Transverse colon (tissue), 4 donors: ENCODE measurements around the gene CNGA1. TPM values are rescaled to one million over a fixed set of nuclear protein-coding genes. Genes with fewer than 3 reads are reported as not detected.

Source experiments
- DNase-seq: peaks from one replicate; pipeline ENCODE4 v3.0.0-alpha.2; 2019
- H3K27ac ChIP-seq, 4 donors: fragments of 200-600 bp; sonication (generic); 2 replicates each; pipeline ENCODE4 v1.5.1; 2016 to 2018; ENCODE audit warnings: inconsistent platforms in 4 of 4
- H3K27me3 ChIP-seq: fragments of 200-600 bp; sonication (generic); 2 replicates; pipeline ENCODE4 v1.5.1; 2017; ENCODE audit warnings: inconsistent platforms
- H3K36me3 ChIP-seq, 4 donors: fragments of 200-600 bp; sonication (generic); 2 replicates each; pipeline ENCODE4 v1.5.1; 2017 to 2019; ENCODE audit warnings: inconsistent platforms in 4 of 4
- H3K4me1 ChIP-seq, 4 donors: fragments of 200-600 bp; sonication (generic); 2 replicates each; pipeline ENCODE4 v1.5.1; 2017 to 2020; ENCODE audit warnings: inconsistent platforms in 4 of 4
- H3K4me3 ChIP-seq, 4 donors: fragments of 200-600 bp; sonication (generic); 1 replicate in 1 of 4; 2 replicates in 3 of 4; pipeline versions ENCODE4 v1.5.1 to v1.6.1; 2017 to 2019; ENCODE audit warnings: inconsistent platforms in 4 of 4
- H3K9me3 ChIP-seq, 2 donors: fragments of 200-600 bp; sonication (generic); 2 replicates each; pipeline ENCODE4 v1.5.1; 2017 to 2019; ENCODE audit warnings: inconsistent platforms in 2 of 2
- EP300 ChIP-seq: sonication (generic); formaldehyde crosslinking; IDR thresholded peaks from one replicate; pipeline ENCODE4 v1.6.1; 2017; ENCODE audit warnings: antibody characterized with exemption, low read depth
- POLR2A ChIP-seq: fragments of 450-650 bp; IDR thresholded peaks from one replicate; pipeline ENCODE4 v1.6.1; 2016; ENCODE audit warnings: antibody characterized with exemption, mild to moderate bottlenecking, moderate library complexity
- POLR2AphosphoS5 ChIP-seq, 3 donors: sonication (generic); formaldehyde crosslinking; IDR thresholded peaks; one replicate each; pipeline ENCODE4 v1.6.1; 2016; ENCODE audit warnings: antibody characterized with exemption in 3 of 3
- WGBS, 2 donors: methylation state at CpG; one replicate each; pipeline ENCODE4 v1.1.5; 2018; ENCODE audit warnings: low coverage in 1 of 2; 5-methylcytosine and 5-hydroxymethylcytosine counted together
- in situ Hi-C, 4 donors: fragments of 200-750 bp; cut with MboI; loops; one replicate each; pipeline versions ENCODE4 v1.15.0 to v1.15.1; 2017; ENCODE audit warnings: low sequenced_read_pairs in 3 of 4, low pct_ligation_motif_present in 1 of 4, low pct_unique_long_range_greater_than_20kb in 1 of 4
- intact Hi-C: fragments of 100-400 bp; cut with DNase I; formaldehyde crosslinking; loops from one replicate; pipeline ENCODE4 v1.15.1; 2023; ENCODE audit warnings: low total_unique reads
- total RNA-seq, 4 donors: library from RNA; depleted of rRNA; stranded (reverse); fragments of >200 nt; gene quantifications; one replicate each; pipeline ENCODE4 v1.1.0, GENCODE V29; 2016
- TF ChIP-seq, protein P1 (sequence below), 5 experiments: fragments of 200-600 bp in 3 of 5; fragments of 450-650 bp in 2 of 5; sonication (generic) in 3 of 5; IDR thresholded peaks; 1 replicate in 2 of 5; 2 replicates in 3 of 5; pipeline ENCODE4 v1.5.1; 2016 to 2017; ENCODE audit warnings: antibody characterized with exemption in 5 of 5, inconsistent platforms in 3 of 5, mild to moderate bottlenecking in 2 of 5, moderate library complexity in 1 of 5

The CNGA1 gene
- total RNA-seq, 4 donors from 2014 or later, result 1.2 to 21.0 (median 15.0) TPM

DNA sequence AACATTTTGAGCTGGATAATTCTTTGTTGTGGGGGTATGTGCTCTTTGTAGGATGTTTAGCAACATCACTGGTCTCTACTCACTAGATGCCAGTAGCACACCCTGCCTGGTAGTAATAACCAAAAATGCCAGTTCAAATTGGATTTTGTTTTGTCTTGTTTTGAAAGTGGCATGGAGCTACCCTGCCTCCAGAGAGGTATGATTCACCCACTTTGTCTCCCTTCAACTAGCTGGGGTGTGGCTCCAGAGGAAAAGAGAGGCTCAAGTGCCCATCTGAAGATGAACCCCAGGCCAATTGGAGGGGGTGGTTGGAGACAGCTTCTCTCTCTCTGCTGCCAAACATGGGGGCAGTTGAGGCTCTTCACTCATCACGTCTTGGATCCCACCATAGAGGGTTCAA is 34.6 kb upstream of the CNGA1 start:
- no peak for DNase-seq
- intact Hi-C loops, result no loop called here
- H3K9me3 ChIP-seq, result no peaks in the 10 kb centered on the region
- H3K36me3 ChIP-seq, result no peaks in the 10 kb centered on the region
- H3K27me3 ChIP-seq, result peaks cover 9% of the 10 kb centered on the region
- no peak overlapping the region for H3K4me3 ChIP-seq
- H3K27ac ChIP-seq, result no peak overlapping the region
- in situ Hi-C loops, result no loop called here
- no peak for TF ChIP-seq POLR2A
- TF ChIP-seq, protein P1, sequence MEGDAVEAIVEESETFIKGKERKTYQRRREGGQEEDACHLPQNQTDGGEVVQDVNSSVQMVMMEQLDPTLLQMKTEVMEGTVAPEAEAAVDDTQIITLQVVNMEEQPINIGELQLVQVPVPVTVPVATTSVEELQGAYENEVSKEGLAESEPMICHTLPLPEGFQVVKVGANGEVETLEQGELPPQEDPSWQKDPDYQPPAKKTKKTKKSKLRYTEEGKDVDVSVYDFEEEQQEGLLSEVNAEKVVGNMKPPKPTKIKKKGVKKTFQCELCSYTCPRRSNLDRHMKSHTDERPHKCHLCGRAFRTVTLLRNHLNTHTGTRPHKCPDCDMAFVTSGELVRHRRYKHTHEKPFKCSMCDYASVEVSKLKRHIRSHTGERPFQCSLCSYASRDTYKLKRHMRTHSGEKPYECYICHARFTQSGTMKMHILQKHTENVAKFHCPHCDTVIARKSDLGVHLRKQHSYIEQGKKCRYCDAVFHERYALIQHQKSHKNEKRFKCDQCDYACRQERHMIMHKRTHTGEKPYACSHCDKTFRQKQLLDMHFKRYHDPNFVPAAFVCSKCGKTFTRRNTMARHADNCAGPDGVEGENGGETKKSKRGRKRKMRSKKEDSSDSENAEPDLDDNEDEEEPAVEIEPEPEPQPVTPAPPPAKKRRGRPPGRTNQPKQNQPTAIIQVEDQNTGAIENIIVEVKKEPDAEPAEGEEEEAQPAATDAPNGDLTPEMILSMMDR (IDR thresholded peaks at IDR 0.05), result no peak
- no peak for TF ChIP-seq POLR2AphosphoS5 (IDR thresholded peaks at IDR 0.05)
- no peak for TF ChIP-seq EP300
- peaks cover 0 to 17% (median 10%) of the 10 kb centered on the region in 4 donors for H3K4me1 ChIP-seq
- 88% methylated on average over 1 of the region's 1 CpG; no CpG with 5 or more reads in 1 of the 2 donors for WGBS, 2 donors

DNA sequence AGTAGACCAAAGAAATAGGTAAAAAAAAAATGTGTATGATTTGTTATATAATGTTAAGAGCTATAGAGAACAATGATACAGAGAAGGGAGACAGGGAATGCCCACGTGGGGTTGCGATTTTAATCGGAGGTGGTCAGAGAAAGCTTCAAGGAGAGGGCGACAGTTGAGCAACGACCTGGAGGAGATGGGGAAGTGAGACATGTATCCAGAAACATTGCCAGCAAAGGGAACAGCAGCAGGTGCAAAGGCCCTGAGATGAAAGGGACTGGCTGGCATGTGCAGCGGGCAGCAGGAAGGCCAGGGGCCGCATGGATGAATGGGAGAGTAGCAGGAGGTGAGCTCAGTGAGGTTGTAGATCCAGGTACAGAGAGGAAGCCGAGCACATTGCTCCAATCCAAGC is 33.0 kb upstream of the CNGA1 start:
- no peaks in the 10 kb centered on the region for H3K36me3 ChIP-seq
- peaks cover 0 to 17% (median 10%) of the 10 kb centered on the region in 4 donors for H3K4me1 ChIP-seq
- H3K27me3 ChIP-seq, result peaks cover 16% of the 10 kb centered on the region
- no peak overlapping the region for H3K4me3 ChIP-seq
- intact Hi-C loops, result no loop called here
- H3K9me3 ChIP-seq, result no peaks in the 10 kb centered on the region
- TF ChIP-seq, protein P1 (IDR thresholded peaks at IDR 0.05), result no peak
- TF ChIP-seq EP300, result no peak
- TF ChIP-seq POLR2AphosphoS5 (IDR thresholded peaks at IDR 0.05), result no peak
- no peak for TF ChIP-seq POLR2A
- 74 to 85% methylated on average over 8 of the region's 8 CpGs for WGBS, 2 donors
- in situ Hi-C loops, result no loop called here
- DNase-seq, result no peak
- H3K27ac ChIP-seq, result no peak overlapping the region

DNA sequence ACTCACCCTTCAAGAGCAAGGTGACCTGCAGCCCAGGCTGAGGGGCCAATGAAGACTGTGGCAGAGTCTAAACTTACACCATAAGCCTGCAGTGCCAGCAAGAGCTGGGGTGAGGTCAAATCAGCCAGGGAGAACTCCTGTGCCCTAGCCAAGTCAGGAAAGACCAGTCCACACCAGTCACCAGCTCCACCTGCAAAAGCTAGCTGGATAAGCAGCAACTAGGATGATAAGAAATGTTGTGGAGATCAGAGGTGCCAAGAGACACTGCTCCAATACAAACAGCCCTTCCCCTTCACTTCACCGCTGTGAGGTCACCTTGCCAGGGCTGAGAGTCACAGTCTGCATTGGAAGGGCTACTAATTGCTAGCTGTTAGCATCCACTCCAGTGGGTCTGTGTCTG is 31.4 kb upstream of the CNGA1 start:
- 50% methylated on average over 1 of the region's 1 CpG; no CpG with 5 or more reads in 1 of the 2 donors for WGBS, 2 donors
- in situ Hi-C loops, result no loop called here
- no peak overlapping the region for H3K27ac ChIP-seq

DNA sequence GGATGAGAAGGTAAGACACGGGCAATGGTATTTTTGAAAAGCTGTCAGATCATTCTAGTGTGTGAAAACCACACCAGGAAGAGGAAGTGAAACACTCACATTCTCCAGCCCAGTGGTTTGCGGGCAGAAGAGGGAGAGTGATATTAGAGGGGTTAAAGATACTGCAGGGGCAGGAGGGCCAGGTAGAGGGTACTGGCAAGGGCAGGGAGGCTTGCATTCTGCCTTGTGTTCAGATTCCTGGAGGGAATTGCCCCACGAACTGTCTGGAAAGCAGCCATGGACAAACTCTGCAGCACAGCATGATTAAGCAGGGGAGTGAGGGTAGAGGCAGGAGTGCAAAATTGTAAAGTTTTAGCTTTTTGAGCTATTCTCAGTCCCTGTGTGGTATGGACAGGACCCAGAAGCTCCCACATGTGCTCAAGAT is 31.0 kb upstream of the CNGA1 start:
- no peak overlapping the region for H3K4me3 ChIP-seq
- H3K9me3 ChIP-seq, result no peaks in the 10 kb centered on the region
- peaks cover 0 to 23% (median 13%) of the 10 kb centered on the region in 4 donors for H3K4me1 ChIP-seq
- TF ChIP-seq POLR2A (no peak), POLR2AphosphoS5 (IDR thresholded peaks at IDR 0.05) (no peak)
- H3K27me3 ChIP-seq, result peaks cover 16% of the 10 kb centered on the region
- 25 to 57% methylated on average over 1 to 3 of the region's 3 CpGs for WGBS, 2 donors
- H3K27ac ChIP-seq, result no peak overlapping the region
- H3K36me3 ChIP-seq, result no peaks in the 10 kb centered on the region
- intact Hi-C loops (no loop called here), in situ Hi-C loops (no loop called here)
- peak; percentile 39 for DNase-seq

More for the DNA sequence above, 31.4 kb upstream of the CNGA1 start:
- H3K36me3 ChIP-seq, result no peaks in the 10 kb centered on the region
- intact Hi-C loops, result no loop called here
- H3K27me3 ChIP-seq, result peaks cover 16% of the 10 kb centered on the region
- no peaks in the 10 kb centered on the region for H3K9me3 ChIP-seq
- TF ChIP-seq POLR2AphosphoS5 (IDR thresholded peaks at IDR 0.05), result no peak
- DNase-seq, result peak; percentile 23
- no peak overlapping the region for H3K4me3 ChIP-seq
- peaks cover 0 to 18% (median 11%) of the 10 kb centered on the region in 4 donors for H3K4me1 ChIP-seq

DNA sequence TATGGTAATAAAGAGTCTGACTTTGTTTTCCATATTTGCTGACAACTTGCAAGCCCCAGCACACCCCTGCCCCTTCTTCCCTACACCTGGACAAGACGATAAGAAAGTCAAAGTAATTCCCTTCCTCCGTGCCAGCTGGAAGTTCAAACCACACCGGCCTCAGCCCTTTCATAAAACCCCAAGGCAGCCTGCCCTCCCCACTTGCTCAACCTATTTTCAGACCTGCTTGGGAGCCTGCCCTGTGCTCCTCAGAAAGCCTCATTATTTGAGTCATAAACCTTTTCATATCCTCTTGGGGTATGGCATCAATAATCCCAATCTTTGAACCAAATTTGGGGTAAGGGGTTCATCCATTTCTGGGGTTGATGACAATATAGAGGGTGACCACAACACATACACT is 29.6 kb upstream of the CNGA1 start:
- WGBS, 2 donors, result 28 to 36% methylated on average over 3 of the region's 3 CpGs
- no peak for DNase-seq
- Histone ChIP-seq H3K4me1 (peaks cover 0 to 37% (median 15%) of the 10 kb centered on the region in 4 donors), H3K9me3 (no peaks in the 10 kb centered on the region), H3K27me3 (peaks cover 16% of the 10 kb centered on the region), H3K27ac (no peak overlapping the region), H3K4me3 (no peak overlapping the region), H3K36me3 (no peaks in the 10 kb centered on the region)
- in situ Hi-C loops (no loop called here), intact Hi-C loops (no loop called here)
- TF ChIP-seq POLR2AphosphoS5 (IDR thresholded peaks at IDR 0.05) (no peak), POLR2A (no peak), EP300 (no peak)
- TF ChIP-seq, protein P1 (IDR thresholded peaks at IDR 0.05), result no peak
